Heart left ventricle (tissue), 16 donors: ENCODE results near the gene SYK. TPM values are rescaled to one million over a fixed set of nuclear protein-coding genes. Genes with fewer than 3 reads are reported as not detected.

Source experiments
- ATAC-seq, 4 donors: fragments of 200-7000 bp; cut with Tn5 transposase; one replicate each; pipeline ENCODE4 v1.9.1; 2020 to 2022; ENCODE audit warnings: moderate library complexity in 4 of 4, mild to moderate bottlenecking in 3 of 4, moderate number of reproducible peaks in 1 of 4
- DNase-seq, 5 donors: peaks; one replicate each; pipeline ENCODE4 v3.0.0-alpha.2; 2020
- H3K27ac ChIP-seq, 12 donors: fragments of 200-600 bp; sonication (generic) in 4 of 12; one replicate each; pipeline versions ENCODE4 v1.5.0 to v1.8.0; 2016 to 2022; ENCODE audit warnings: mild to moderate bottlenecking in 2 of 12
- H3K27me3 ChIP-seq, 9 donors: fragments of 200-600 bp; sonication (generic) in 2 of 9; one replicate each; pipeline versions ENCODE4 v1.5.1 to v1.8.0; 2016 to 2022; ENCODE audit warnings: mild to moderate bottlenecking in 3 of 9
- H3K36me3 ChIP-seq, 9 donors: fragments of 200-600 bp; sonication (generic) in 2 of 9; one replicate each; pipeline versions ENCODE4 v1.5.0 to v1.8.0; 2018 to 2022; ENCODE audit warnings: mild to moderate bottlenecking in 2 of 9
- H3K4me1 ChIP-seq, 12 donors: fragments of 200-600 bp; sonication (generic) in 4 of 12; one replicate each; pipeline versions ENCODE4 v1.5.0 to v1.8.0; 2016 to 2022; ENCODE audit warnings: mild to moderate bottlenecking in 3 of 12
- H3K4me3 ChIP-seq, 12 donors: fragments of 200-600 bp; sonication (generic) in 4 of 12; one replicate each; pipeline versions ENCODE4 v1.5.0 to v1.8.0; 2017 to 2022; ENCODE audit warnings: mild to moderate bottlenecking in 9 of 12, moderate library complexity in 4 of 12
- H3K9me3 ChIP-seq, 12 donors: fragments of 200-600 bp; sonication (generic) in 4 of 12; one replicate each; pipeline versions ENCODE4 v1.5.0 to v1.8.0; 2016 to 2022; ENCODE audit warnings: mild to moderate bottlenecking in 1 of 12
- POLR2A ChIP-seq, 2 donors: fragments of 450-650 bp; IDR thresholded peaks; one replicate each; pipeline ENCODE4 v1.6.1; 2017; ENCODE audit warnings: antibody characterized with exemption in 2 of 2, mild to moderate bottlenecking in 2 of 2, moderate library complexity in 2 of 2
- WGBS, 4 donors: extraction: QIAGEN DNeasy Blood & Tissue Kit in 2 of 4; methylation state at CpG; one replicate each; pipeline versions ENCODE4 v1.1.5 to v1.1.7; 2013 to 2018; 5-methylcytosine and 5-hydroxymethylcytosine counted together
- intact Hi-C, 10 donors: fragments of 100-400 bp; cut with DNase I; formaldehyde crosslinking; loops; one replicate each; pipeline versions ENCODE4 v1.11.1 to v1.14.2; 2022
- polyA plus RNA-seq, 2 donors: library from polyadenylated mRNA; stranded (reverse); fragments of 200-250 nt; gene quantifications; one replicate each; pipeline ENCODE4 v1.2.3, GENCODE V29; 2013
- total RNA-seq, 9 donors: library from RNA; depleted of rRNA in 2 of 9; stranded (reverse); fragments of >200 nt in 2 of 9; fragmentation: NEBNext Ultra II Directional in 3 of 9; extraction: Animal tissue kit (Norgen Biotek cat#: 25700) in 3 of 9; gene quantifications; one replicate each; pipeline versions ENCODE4 v1.1.0 to v1.2.4, GENCODE V29; 2016 to 2023
- TF ChIP-seq, protein P1 (sequence below), 12 donors: fragments of 200-600 bp; sonication (generic) in 4 of 12; IDR thresholded peaks; one replicate each; pipeline versions ENCODE4 v1.5.0 to v1.8.0; 2018 to 2022; ENCODE audit warnings: antibody characterized with exemption in 12 of 12, mild to moderate bottlenecking in 5 of 12
- donor health status: ischemic (EF 13 %, LVEDD 7.1; RV severe dilation, severe dysfunction).
- donor health status: healthy with polysubstance abuse.
- donor health status: DM: no; HTN: yes; CAD: no.
- donor health status: DM: no; HTN: no; CAD: no.
- donor health status: ischemic (EF 25% LVEDD 6.9; RV normal size, moderate dysfunction).
- donor health status: ischemic (EF 25% LVEDD 5.7; RV mildly dilated, moderate dysfunction).
- donor health status: healthy.
- donor health status: DM: yes; HTN: yes; CAD: no.
- donor health status: ischemic (EF 35%, LVEDD 5.7; RV mildly dilated, moderate dysfunction).
- donor health status: nonischemic (EF 11% LVEDD 7.7; RV severe dilation, severe dysfunction).
- donor health status: DM: yes; HTN: yes; CAD: no.
- donor health status: PGD.
- donor health status: ischemic (EF 29% LVEDD 5.4; RV normal size, mild dysfunction).
- donor health status: nonischemic (EF 23%, LVEDD 6.1; RV moderate dilation, normal function).

The SYK gene
- total and polyA plus RNA-seq, 11 donors, result 0.53 to 41.3 (median 2.4) TPM

GRCh38 chr9:90814355-90814754 is 12.7 kb downstream of the SYK start:
- 88 to 92% (median 90%) methylated on average over 4 of the region's 4 CpGs for WGBS, 4 donors
- intact Hi-C loops, result no loop called here
- Histone ChIP-seq H3K27ac (peak overlapping the region in 1 of 12 donors; percentile 72), H3K27me3 (peaks cover 0 to 8% (median 0%) of the 10 kb centered on the region in 9 donors), H3K4me3 (no peak overlapping the region), H3K36me3 (no peaks in the 10 kb centered on the region), H3K4me1 (peaks cover 0 to 38% (median 0%) of the 10 kb centered on the region in 12 donors), H3K9me3 (no peaks in the 10 kb centered on the region)
- ATAC-seq, result no peak
- no peak for TF ChIP-seq POLR2A (IDR thresholded peaks at IDR 0.05)
- TF ChIP-seq, protein P1, sequence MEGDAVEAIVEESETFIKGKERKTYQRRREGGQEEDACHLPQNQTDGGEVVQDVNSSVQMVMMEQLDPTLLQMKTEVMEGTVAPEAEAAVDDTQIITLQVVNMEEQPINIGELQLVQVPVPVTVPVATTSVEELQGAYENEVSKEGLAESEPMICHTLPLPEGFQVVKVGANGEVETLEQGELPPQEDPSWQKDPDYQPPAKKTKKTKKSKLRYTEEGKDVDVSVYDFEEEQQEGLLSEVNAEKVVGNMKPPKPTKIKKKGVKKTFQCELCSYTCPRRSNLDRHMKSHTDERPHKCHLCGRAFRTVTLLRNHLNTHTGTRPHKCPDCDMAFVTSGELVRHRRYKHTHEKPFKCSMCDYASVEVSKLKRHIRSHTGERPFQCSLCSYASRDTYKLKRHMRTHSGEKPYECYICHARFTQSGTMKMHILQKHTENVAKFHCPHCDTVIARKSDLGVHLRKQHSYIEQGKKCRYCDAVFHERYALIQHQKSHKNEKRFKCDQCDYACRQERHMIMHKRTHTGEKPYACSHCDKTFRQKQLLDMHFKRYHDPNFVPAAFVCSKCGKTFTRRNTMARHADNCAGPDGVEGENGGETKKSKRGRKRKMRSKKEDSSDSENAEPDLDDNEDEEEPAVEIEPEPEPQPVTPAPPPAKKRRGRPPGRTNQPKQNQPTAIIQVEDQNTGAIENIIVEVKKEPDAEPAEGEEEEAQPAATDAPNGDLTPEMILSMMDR (IDR thresholded peaks at IDR 0.05), result no peak
- DNase-seq, result no peak

- peaks cover 0 to 8% (median 0%) of the 10 kb centered on the region in 9 donors for H3K27me3 ChIP-seq
- H3K9me3 ChIP-seq, result no peaks in the 10 kb centered on the region
- no peak overlapping the region for H3K4me3 ChIP-seq
- 40 to 44% (median 42%) methylated on average over 13 of the region's 13 CpGs for WGBS, 4 donors
- intact Hi-C loops, result no loop called here
- peaks cover 0 to 33% (median 0%) of the 10 kb centered on the region in 12 donors for H3K4me1 ChIP-seq
- TF ChIP-seq, protein P1 (IDR thresholded peaks at IDR 0.05), result no peak
- no peak for TF ChIP-seq POLR2A (IDR thresholded peaks at IDR 0.05)
- ATAC-seq (peak in 3 of 4 donors; percentile 33 to 54 (median 43)), DNase-seq (peak in 1 of 5 donors; percentile 52)
- no peaks in the 10 kb centered on the region for H3K36me3 ChIP-seq
- peak overlapping the region in 1 of 12 donors; percentile 72 for H3K27ac ChIP-seq
Measured at GRCh38 chr9:90815183-90815943, 13.7 kb downstream of the SYK start.

DNA sequence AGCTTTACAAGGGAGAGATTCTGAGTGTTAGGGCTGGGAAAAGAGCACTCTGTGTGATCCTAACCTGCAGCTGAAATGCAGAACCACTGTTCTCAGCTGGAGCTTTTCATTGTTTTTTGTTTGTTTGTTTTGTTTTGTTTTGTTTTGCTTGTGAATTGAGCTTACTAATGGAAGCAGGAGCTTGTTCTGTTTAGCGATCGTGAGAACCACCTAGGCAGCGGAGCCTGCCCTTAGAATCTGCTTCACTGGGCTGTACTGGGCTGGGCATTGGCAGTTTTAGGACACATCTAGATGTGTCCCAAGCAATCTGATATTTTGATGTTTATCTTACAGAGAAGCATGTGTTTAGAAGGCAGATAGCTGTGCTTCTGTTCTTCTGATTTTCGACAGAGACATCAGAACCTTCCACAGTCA is 14.3 kb downstream of the SYK start:
- TF ChIP-seq, protein P1 (IDR thresholded peaks at IDR 0.05), result no peak
- TF ChIP-seq POLR2A (IDR thresholded peaks at IDR 0.05), result no peak
- WGBS, 4 donors, result 89 to 91% (median 91%) methylated on average over 4 of the region's 4 CpGs

GRCh38 chr9:90816690-90817089 is 15.1 kb downstream of the SYK start:
- TF ChIP-seq POLR2A (IDR thresholded peaks at IDR 0.05), result no peak
- TF ChIP-seq, protein P1 (IDR thresholded peaks at IDR 0.05), result no peak
- Histone ChIP-seq H3K27me3 (peaks cover 0 to 16% (median 0%) of the 10 kb centered on the region in 9 donors), H3K9me3 (no peaks in the 10 kb centered on the region), H3K27ac (no peak overlapping the region), H3K4me3 (no peak overlapping the region), H3K4me1 (peaks cover 0 to 33% (median 0%) of the 10 kb centered on the region in 12 donors), H3K36me3 (no peaks in the 10 kb centered on the region)
- WGBS, 4 donors, result 90 to 98% (median 94%) methylated on average over 2 of the region's 2 CpGs
- ATAC-seq (no peak), DNase-seq (no peak)
- intact Hi-C loops, result no loop called here

More for the DNA sequence above, 14.3 kb downstream of the SYK start:
- intact Hi-C loops, result no loop called here
- no peak for ATAC-seq
- H3K36me3 ChIP-seq, result no peaks in the 10 kb centered on the region
- no peak overlapping the region for H3K4me3 ChIP-seq
- DNase-seq, result no peak
- H3K27me3 ChIP-seq, result peaks cover 0 to 9% (median 0%) of the 10 kb centered on the region in 9 donors
- peak overlapping the region in 1 of 12 donors; percentile 72 for H3K27ac ChIP-seq
- no peaks in the 10 kb centered on the region for H3K9me3 ChIP-seq
- H3K4me1 ChIP-seq, result peaks cover 0 to 33% (median 0%) of the 10 kb centered on the region in 12 donors
